ENCODE results near the gene CABLES1. TPM values are rescaled to one million over a fixed set of nuclear protein-coding genes. Genes with fewer than 3 reads are reported as not detected.

The CABLES1 gene
- total and polyA plus RNA-seq, 2 of the 8 experiments (the other 6 are each of a cell fraction or from before 2014, with no cell fraction given): 9.2 to 26.4 TPM

DNA sequence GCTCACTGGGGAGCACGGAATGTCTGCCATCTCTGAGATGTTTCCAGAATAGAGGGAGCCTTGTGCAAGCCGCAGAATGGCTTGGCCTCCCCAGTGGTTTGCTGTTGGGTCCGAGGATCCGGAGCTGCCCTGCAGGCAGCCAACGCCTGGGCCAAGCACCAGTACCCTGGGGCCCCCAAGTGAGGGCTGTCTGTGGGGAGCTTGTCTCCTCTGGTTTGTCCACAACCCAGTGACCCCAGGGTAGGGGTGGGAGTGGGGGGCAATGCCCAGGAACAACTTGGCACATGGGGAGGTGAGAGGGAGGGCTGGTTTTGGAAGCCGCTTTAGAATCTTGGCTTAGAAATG, 147.1 kb downstream of the CABLES1 start (continued):
- TF ChIP-seq CHD7 (IDR thresholded peaks at IDR 0.05; ENCODE audit: insufficient replicate concordance, low read length) (no peak), RXRA (IDR thresholded peaks at IDR 0.05; ENCODE audit: insufficient read depth, low read depth, low read length) (no peak), JUN (IDR thresholded peaks at IDR 0.05; ENCODE audit: low read depth, low read length) (no peak), SP1 (IDR thresholded peaks at IDR 0.05; ENCODE audit: low read depth, low read length) (no peak), TBP (IDR thresholded peaks at IDR 0.05; ENCODE audit: low read depth, low read length) (no peak), EGR1 (IDR thresholded peaks at IDR 0.05; ENCODE audit: borderline replicate concordance, low read depth, low read length) (no peak), MAFK (IDR thresholded peaks at IDR 0.05; ENCODE audit: low read depth, low read length) (no peak), CHD1 (IDR thresholded peaks at IDR 0.05; ENCODE audit: low read depth, low read length) (no peak), SIN3A (conservative IDR thresholded peaks at IDR 0.05 in 1 of 2, IDR thresholded peaks at IDR 0.05 in 1 of 2; ENCODE audit: low read depth in 1 of 2, low read length in 2 of 2) (no peak), NANOG (IDR thresholded peaks at IDR 0.05; ENCODE audit: insufficient read depth, low read depth, low read length, poor library complexity, severe bottlenecking) (no peak)
- TF ChIP-seq, protein P1, sequence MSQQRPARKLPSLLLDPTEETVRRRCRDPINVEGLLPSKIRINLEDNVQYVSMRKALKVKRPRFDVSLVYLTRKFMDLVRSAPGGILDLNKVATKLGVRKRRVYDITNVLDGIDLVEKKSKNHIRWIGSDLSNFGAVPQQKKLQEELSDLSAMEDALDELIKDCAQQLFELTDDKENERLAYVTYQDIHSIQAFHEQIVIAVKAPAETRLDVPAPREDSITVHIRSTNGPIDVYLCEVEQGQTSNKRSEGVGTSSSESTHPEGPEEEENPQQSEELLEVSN (IDR thresholded peaks at IDR 0.05): no peak
